ENCODE measurements around the gene AKR1C4. TPM values are rescaled to one million over a fixed set of nuclear protein-coding genes. Genes with fewer than 3 reads are reported as not detected.

Gene AKR1C4
- total RNA-seq, 1 experiment from 2014 or later = not detected

DNA sequence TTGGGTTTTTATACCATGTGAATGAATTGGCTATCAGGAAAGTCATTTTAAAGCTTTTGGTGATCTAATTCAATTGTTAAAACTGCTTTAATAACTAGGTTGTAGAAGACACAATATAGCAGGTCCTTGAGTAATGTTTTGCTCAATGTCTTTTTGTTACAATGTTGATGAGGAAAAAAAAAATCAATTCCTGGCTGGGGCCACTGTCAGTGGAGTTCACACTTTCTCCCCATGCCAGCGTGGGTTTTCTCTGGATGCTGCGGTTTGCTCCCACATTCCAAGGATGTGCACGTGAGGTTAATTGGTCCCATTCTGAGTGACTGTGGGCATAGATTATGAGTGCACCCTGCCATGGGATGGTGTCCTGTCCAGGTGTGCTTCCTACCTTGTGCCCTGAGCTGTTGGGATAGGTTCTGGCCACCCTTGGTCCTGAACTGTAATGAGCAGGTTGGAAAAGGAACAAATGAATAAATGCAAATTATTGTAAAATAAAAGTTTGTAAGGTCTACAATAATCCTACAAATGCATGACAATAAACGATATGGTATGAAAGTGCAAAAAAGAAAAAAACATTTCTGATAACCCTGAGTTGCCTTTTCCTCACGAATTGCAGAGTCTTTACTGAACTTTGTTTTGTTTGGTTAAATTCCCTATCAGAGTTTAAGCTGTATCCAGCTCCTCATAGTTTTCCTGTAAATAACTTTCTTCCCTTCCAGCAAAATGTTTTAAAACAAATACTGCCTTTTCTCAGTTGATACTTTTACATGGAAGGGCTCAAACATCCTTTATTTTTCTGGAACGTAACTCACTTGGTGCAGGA is 62.7 kb downstream of the AKR1C4 start:
- Histone ChIP-seq H3T11ph (ENCODE audit: low read length) (no peak overlapping the region), H4K5ac (ENCODE audit: insufficient read length, low read depth, low read length) (no peak overlapping the region), H3K79me1 (ENCODE audit: insufficient read depth, low read depth, low read length, poor library complexity, severe bottlenecking) (no peaks in the 10 kb centered on the region), H3K9me3 (ENCODE audit: control insufficient read depth, low read depth, low read length) (no peaks in the 10 kb centered on the region), H3K14ac (ENCODE audit: insufficient read depth, low read length) (no peak overlapping the region), H3K27me3 (ENCODE audit: insufficient read depth, low read length) (no peaks in the 10 kb centered on the region), H4K8ac (replicated peaks; ENCODE audit: insufficient read length, low read depth, low read length) (no peak overlapping the region), H4K91ac (ENCODE audit: insufficient read length, low read depth, low read length) (no peak overlapping the region), H2BK5ac (ENCODE audit: insufficient read length, low read length) (no peak overlapping the region), H2BK120ac (ENCODE audit: low read depth, low read length, poor library complexity, severe bottlenecking) (no peak overlapping the region), H3K9ac (ENCODE audit: extremely low read depth, insufficient read length, low read length) (no peak overlapping the region), H3K4me2 (ENCODE audit: insufficient read depth, insufficient read length, low read length) (no peak overlapping the region), H3K23ac (ENCODE audit: insufficient read length, low read depth, low read length) (no peak overlapping the region), H4K20me1 (ENCODE audit: control insufficient read depth, insufficient read depth, insufficient read length) (no peaks in the 10 kb centered on the region), H3K79me2 (ENCODE audit: insufficient read depth, low read length) (no peaks in the 10 kb centered on the region), H3K27ac (ENCODE audit: insufficient read length, low read depth, low read length) (no peak overlapping the region), H2AK5ac (ENCODE audit: insufficient read length, low read length) (no peak overlapping the region), H2BK20ac (ENCODE audit: low read depth, low read length, poor library complexity, severe bottlenecking) (no peak overlapping the region), H3K18ac (ENCODE audit: insufficient read length, low read depth, low read length) (no peak overlapping the region), H3K56ac (ENCODE audit: insufficient read length, low read depth, low read length) (no peak overlapping the region), H3K4ac (ENCODE audit: low read depth, low read length) (no peak overlapping the region), H2BK15ac (ENCODE audit: low read depth, low read length) (no peak overlapping the region), H3K23me2 (ENCODE audit: insufficient read length, low read depth, low read length, poor library complexity, severe bottlenecking) (no peaks in the 10 kb centered on the region), H3K4me1 (ENCODE audit: insufficient read depth, low read length) (no peaks in the 10 kb centered on the region), H2AFZ (ENCODE audit: low read length) (no peak overlapping the region), H2BK12ac (ENCODE audit: insufficient read length, low read depth, low read length) (no peak overlapping the region)
- Mint-ChIP-seq H3K27ac (no peak overlapping the region), H3K36me3 (ENCODE audit: insufficient read depth in 1 of 3, low read depth in 3 of 3) (peaks cover 0 to 8% (median 0%) of the 10 kb centered on the region in 3 experiments; a peak in 4 of 7 replicates), H3K9me3 (peaks cover 36 to 58% of the 10 kb centered on the region in 2 experiments), H3K4me3 (no peak overlapping the region), H3K27me3 (ENCODE audit: low read depth) (no peaks in the 10 kb centered on the region; the same call in 1 of the 2 replicates), H3K4me1 (no peaks in the 10 kb centered on the region)
- DNase-seq = no peak
- TF ChIP-seq, protein P1, sequence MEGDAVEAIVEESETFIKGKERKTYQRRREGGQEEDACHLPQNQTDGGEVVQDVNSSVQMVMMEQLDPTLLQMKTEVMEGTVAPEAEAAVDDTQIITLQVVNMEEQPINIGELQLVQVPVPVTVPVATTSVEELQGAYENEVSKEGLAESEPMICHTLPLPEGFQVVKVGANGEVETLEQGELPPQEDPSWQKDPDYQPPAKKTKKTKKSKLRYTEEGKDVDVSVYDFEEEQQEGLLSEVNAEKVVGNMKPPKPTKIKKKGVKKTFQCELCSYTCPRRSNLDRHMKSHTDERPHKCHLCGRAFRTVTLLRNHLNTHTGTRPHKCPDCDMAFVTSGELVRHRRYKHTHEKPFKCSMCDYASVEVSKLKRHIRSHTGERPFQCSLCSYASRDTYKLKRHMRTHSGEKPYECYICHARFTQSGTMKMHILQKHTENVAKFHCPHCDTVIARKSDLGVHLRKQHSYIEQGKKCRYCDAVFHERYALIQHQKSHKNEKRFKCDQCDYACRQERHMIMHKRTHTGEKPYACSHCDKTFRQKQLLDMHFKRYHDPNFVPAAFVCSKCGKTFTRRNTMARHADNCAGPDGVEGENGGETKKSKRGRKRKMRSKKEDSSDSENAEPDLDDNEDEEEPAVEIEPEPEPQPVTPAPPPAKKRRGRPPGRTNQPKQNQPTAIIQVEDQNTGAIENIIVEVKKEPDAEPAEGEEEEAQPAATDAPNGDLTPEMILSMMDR (conservative IDR thresholded peaks at IDR 0.05) = no peak
- WGBS (ENCODE audit: extremely low coverage, insufficient read length, low lambda C conversion rate) = no CpG with 5 or more reads among the region's 6 CpGs

All from H9 (cell line).